MM.1S (cell line): ENCODE results near the gene TEX36.

Experiments used
- DNase-seq: peaks from one replicate; pipeline ENCODE4 v3.0.0-alpha.2; 2015
- H2AFZ ChIP-seq: fragments of 300-600 bp; sonication (generic); 2 replicates; pipeline ENCODE4 v1.6.0; 2016; ENCODE audit warnings: antibody characterized with exemption, low read length
- H3F3A ChIP-seq: fragments of 300-600 bp; sonication (generic); 2 replicates; pipeline ENCODE4 v1.6.1; 2016; ENCODE audit warnings: mild to moderate bottlenecking, antibody characterized with exemption, low read length, moderate library complexity, mixed read lengths; ENCODE audit not compliant: insufficient read depth
- H3K27ac ChIP-seq: fragments of 300-600 bp; sonication (generic); 2 replicates; pipeline ENCODE4 v1.5.1; 2016; ENCODE audit warnings: mild to moderate bottlenecking, low read length
- H3K27me3 ChIP-seq: fragments of 300-600 bp; sonication (generic); replicated peaks from 2 replicates; pipeline ENCODE4 v1.6.0; 2016; ENCODE audit warnings: low read length; ENCODE audit not compliant: insufficient read depth
- H3K36me3 ChIP-seq: fragments of 300-600 bp; sonication (generic); replicated peaks from 2 replicates; pipeline ENCODE4 v1.6.1; 2016; ENCODE audit warnings: mild to moderate bottlenecking, low read length, mixed read lengths; ENCODE audit not compliant: insufficient read depth
- H3K4me1 ChIP-seq: fragments of 300-600 bp; sonication (generic); 2 replicates; pipeline ENCODE4 v1.6.1; 2016; ENCODE audit warnings: low read length, mixed read lengths
- H3K4me2 ChIP-seq: fragments of 300-600 bp; sonication (generic); 2 replicates; pipeline ENCODE4 v1.6.0; 2016; ENCODE audit warnings: low read depth, low read length
- H3K4me3 ChIP-seq: fragments of 300-600 bp; sonication (generic); 2 replicates; pipeline ENCODE4 v1.5.1; 2016; ENCODE audit warnings: low read length, mixed read lengths
- H3K79me2 ChIP-seq: fragments of 300-600 bp; sonication (generic); 2 replicates; pipeline ENCODE4 v1.6.1; 2016; ENCODE audit warnings: mixed run types, low read length, mixed read lengths
- H3K9ac ChIP-seq: fragments of 300-600 bp; sonication (generic); 2 replicates; pipeline ENCODE4 v1.6.1; 2016; ENCODE audit warnings: low read length, mixed read lengths
- H3K9me2 ChIP-seq: fragments of 300-600 bp; sonication (generic); replicated peaks from 2 replicates; pipeline ENCODE4 v1.6.1; 2016; ENCODE audit warnings: mild to moderate bottlenecking, low read length, mixed read lengths; ENCODE audit not compliant: insufficient read depth
- H3K9me3 ChIP-seq: fragments of 300-600 bp; sonication (generic); replicated peaks from 2 replicates; pipeline ENCODE4 v1.6.1; 2016; ENCODE audit warnings: mild to moderate bottlenecking, low read length, mixed read lengths; ENCODE audit not compliant: insufficient read depth
- H4K20me1 ChIP-seq: fragments of 300-600 bp; sonication (generic); 2 replicates; pipeline ENCODE4 v1.6.1; 2016; ENCODE audit warnings: mild to moderate bottlenecking, low read length, moderate library complexity, mixed read lengths; ENCODE audit not compliant: insufficient read depth
- EZH2 ChIP-seq: fragments of 300-600 bp; sonication (generic); optimal IDR thresholded peaks from 2 replicates; pipeline ENCODE3; 2017; ENCODE audit warnings: low read depth, mild to moderate bottlenecking, antibody characterized with exemption, low read length, mixed read lengths
- EZH2phosphoT487 ChIP-seq: fragments of 300-600 bp; sonication (generic); IDR thresholded peaks from 2 replicates; pipeline ENCODE4 v1.6.1; 2018; ENCODE audit warnings: antibody characterized with exemption, low read length
- TF ChIP-seq, protein P1 (sequence below): fragments of 300-600 bp; sonication (generic); IDR thresholded peaks from 2 replicates; pipeline ENCODE4 v1.5.1; 2016; ENCODE audit warnings: antibody characterized with exemption, low read length, mixed read lengths

Gene TEX36

DNA sequence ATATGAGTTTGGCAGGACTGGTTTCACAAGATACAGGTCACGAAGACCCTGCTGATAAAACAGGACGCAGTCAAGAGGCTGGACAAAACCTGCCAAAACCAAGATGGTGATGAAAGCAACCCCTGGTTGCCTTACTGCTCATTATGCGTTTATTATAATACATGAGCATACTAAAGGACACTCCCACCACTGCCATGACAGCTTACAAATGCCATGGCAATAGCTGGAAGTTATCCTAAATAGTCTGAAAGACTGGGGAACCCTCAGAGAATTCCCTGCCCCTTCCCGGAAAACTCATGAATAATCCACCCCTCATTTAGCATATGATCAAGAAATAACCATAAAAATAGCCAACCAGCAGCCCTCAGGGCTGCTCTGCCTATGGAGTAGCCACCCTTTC is 73.1 kb downstream of the TEX36 start:
- Histone ChIP-seq H3K27ac (no peak overlapping the region), H3K9ac (no peak overlapping the region), H3K4me3 (no peak overlapping the region), H3K79me2 (no peaks in the 10 kb centered on the region), H3K36me3 (no peaks in the 10 kb centered on the region), H2AFZ (no peak overlapping the region), H3K4me2 (peak overlapping the region; percentile 12; the same call in 1 of the 2 replicates), H3K9me3 (no peaks in the 10 kb centered on the region), H3K4me1 (no peaks in the 10 kb centered on the region), H3K27me3 (no peaks in the 10 kb centered on the region; the same call in 1 of the 2 replicates), H4K20me1 (no peaks in the 10 kb centered on the region), H3F3A (no peaks in the 10 kb centered on the region), H3K9me2 (no peaks in the 10 kb centered on the region)
- TF ChIP-seq, protein P1, sequence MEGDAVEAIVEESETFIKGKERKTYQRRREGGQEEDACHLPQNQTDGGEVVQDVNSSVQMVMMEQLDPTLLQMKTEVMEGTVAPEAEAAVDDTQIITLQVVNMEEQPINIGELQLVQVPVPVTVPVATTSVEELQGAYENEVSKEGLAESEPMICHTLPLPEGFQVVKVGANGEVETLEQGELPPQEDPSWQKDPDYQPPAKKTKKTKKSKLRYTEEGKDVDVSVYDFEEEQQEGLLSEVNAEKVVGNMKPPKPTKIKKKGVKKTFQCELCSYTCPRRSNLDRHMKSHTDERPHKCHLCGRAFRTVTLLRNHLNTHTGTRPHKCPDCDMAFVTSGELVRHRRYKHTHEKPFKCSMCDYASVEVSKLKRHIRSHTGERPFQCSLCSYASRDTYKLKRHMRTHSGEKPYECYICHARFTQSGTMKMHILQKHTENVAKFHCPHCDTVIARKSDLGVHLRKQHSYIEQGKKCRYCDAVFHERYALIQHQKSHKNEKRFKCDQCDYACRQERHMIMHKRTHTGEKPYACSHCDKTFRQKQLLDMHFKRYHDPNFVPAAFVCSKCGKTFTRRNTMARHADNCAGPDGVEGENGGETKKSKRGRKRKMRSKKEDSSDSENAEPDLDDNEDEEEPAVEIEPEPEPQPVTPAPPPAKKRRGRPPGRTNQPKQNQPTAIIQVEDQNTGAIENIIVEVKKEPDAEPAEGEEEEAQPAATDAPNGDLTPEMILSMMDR = no peak
- TF ChIP-seq EZH2phosphoT487 (no peak), EZH2 (no peak)
- DNase-seq = no peak

DNA sequence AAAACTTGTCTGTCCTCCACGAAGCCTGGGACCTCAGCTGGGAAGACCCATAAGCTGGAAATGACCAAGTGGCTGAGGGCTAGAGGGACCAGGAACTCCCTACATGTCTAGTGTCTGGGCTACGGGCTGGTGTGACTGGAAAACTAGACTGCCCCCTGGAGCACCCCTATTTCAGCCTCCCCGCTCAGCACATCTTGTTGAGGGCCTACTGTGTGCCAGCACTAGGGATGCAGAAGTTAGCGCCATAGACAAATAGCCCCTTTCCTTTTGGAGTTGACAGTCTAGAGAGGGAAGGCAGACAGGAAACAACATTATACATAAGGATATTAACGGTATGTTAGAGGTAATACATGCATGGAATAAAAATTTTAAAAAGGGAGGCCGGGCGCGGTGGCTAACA is 74.5 kb downstream of the TEX36 start:
- H3F3A ChIP-seq = no peaks in the 10 kb centered on the region

DNA sequence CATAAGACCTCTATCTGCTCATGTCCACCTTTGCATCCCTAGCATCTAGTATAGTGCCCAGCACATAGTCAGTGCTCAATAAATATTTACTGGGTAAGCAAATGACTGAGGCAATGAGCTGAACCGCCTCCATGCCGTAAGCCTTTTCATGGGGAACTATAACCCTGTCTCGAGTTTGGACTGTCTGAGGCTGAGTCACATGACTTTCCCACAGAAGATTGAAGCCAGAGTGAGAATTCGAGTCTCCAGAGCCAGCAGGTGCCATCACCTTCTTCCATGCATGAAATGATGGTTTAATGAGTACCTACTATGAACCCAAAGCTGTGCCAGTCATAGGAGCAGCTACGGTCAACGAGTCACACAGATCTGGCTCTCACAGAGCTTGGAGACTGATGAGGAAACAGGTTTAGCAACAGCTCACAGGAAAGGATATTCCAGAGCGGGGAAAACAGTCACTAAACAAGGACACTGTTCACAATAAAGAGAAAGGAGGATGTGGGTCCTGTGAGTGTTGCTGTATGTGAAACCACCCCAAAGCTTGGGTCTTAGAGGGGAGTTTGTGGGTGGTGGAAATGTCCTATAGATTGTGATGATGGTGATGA is 75.2 kb downstream of the TEX36 start:
- no peak overlapping the region for H3K4me3 ChIP-seq
- H3K9me2 ChIP-seq = no peaks in the 10 kb centered on the region
- no peak overlapping the region for H2AFZ ChIP-seq
- TF ChIP-seq EZH2phosphoT487 (no peak), EZH2 (no peak)
- TF ChIP-seq, protein P1 = no peak
- no peaks in the 10 kb centered on the region for H3K9me3 ChIP-seq
- no peaks in the 10 kb centered on the region for H4K20me1 ChIP-seq
- H3K27ac ChIP-seq = no peak overlapping the region
- H3K4me1 ChIP-seq = no peaks in the 10 kb centered on the region
- H3K27me3 ChIP-seq = no peaks in the 10 kb centered on the region; the same call in 1 of the 2 replicates
- no peak overlapping the region for H3K9ac ChIP-seq
- no peaks in the 10 kb centered on the region for H3K36me3 ChIP-seq
- no peak for DNase-seq
- no peak overlapping the region for H3K4me2 ChIP-seq
- H3K79me2 ChIP-seq = no peaks in the 10 kb centered on the region
- H3F3A ChIP-seq = no peaks in the 10 kb centered on the region

More for the DNA sequence above, 74.5 kb downstream of the TEX36 start:
- no peak overlapping the region for H3K4me3 ChIP-seq
- TF ChIP-seq EZH2 = no peak
- TF ChIP-seq EZH2phosphoT487 = no peak
- TF ChIP-seq, protein P1 = no peak
- H3K27ac ChIP-seq = no peak overlapping the region
- H4K20me1 ChIP-seq = no peaks in the 10 kb centered on the region
- no peaks in the 10 kb centered on the region for H3K79me2 ChIP-seq
- no peaks in the 10 kb centered on the region; the same call in 1 of the 2 replicates for H3K27me3 ChIP-seq
- DNase-seq = no peak
- no peaks in the 10 kb centered on the region for H3K36me3 ChIP-seq
- no peak overlapping the region for H2AFZ ChIP-seq
- no peaks in the 10 kb centered on the region for H3K4me1 ChIP-seq
- no peak overlapping the region for H3K9ac ChIP-seq
- no peak overlapping the region for H3K4me2 ChIP-seq
- H3K9me2 ChIP-seq = no peaks in the 10 kb centered on the region
- H3K9me3 ChIP-seq = no peaks in the 10 kb centered on the region
